Activated B cell treated with CpG ODN at 0.5 μM for 24 hours (primary cell): ENCODE data around the gene STARD9. TPM values are rescaled to one million over a fixed set of nuclear protein-coding genes. Genes with fewer than 3 reads are reported as not detected.

ENCODE experiments used
- ATAC-seq: fragments of 200-7000 bp; cut with Tn5 transposase; one replicate; pipeline ENCODE4 v1.10.0; 2021; ENCODE audit warnings: low read depth, mild to moderate bottlenecking, moderate library complexity
- CTCF ChIA-PET: fragments of 350-600 bp; sonication (Branson Sonifier 250); formaldehyde crosslinking; loops from one replicate; lab custom pipeline; 2021; ENCODE audit warnings: antibody characterized with exemption; lab: Charles Lee
- POLR2A ChIA-PET: fragments of 350-600 bp; sonication (Branson Sonifier 250); formaldehyde crosslinking; loops from one replicate; lab custom pipeline; 2021; ENCODE audit warnings: antibody characterized with exemption; lab: Charles Lee
- DNase-seq: peaks from one replicate; pipeline ENCODE4 v3.0.0; 2022
- H3K27ac Mint-ChIP-seq: one replicate; pipeline ENCODE4 v1.8.0; 2020; ENCODE audit warnings: mixed read lengths
- H3K27me3 Mint-ChIP-seq: one replicate; pipeline ENCODE4 v1.8.0; 2021; ENCODE audit warnings: mixed read lengths
- H3K36me3 Mint-ChIP-seq: one replicate; pipeline ENCODE4 v1.8.0; 2021; ENCODE audit warnings: low read depth, mixed read lengths
- H3K4me1 Mint-ChIP-seq: one replicate; pipeline ENCODE4 v1.8.0; 2021; ENCODE audit warnings: mixed read lengths
- H3K4me3 Mint-ChIP-seq: one replicate; pipeline ENCODE4 v1.8.0; 2020; ENCODE audit warnings: mild to moderate bottlenecking, mixed read lengths
- H3K9me3 Mint-ChIP-seq: one replicate; pipeline ENCODE4 v1.8.0; 2020; ENCODE audit warnings: mixed read lengths
- CTCF ChIP-seq: fragments of 200-600 bp; IDR thresholded peaks from one replicate; pipeline ENCODE4 v1.8.0; 2022; ENCODE audit warnings: antibody characterized with exemption, mild to moderate bottlenecking
- intact Hi-C: fragments of 100-400 bp; cut with micrococcal nuclease; formaldehyde crosslinking; loops from one replicate; pipeline ENCODE4 v1.15.1; 2024
- total RNA-seq: library from RNA; stranded (reverse); gene quantifications from 2 replicates; pipeline ENCODE4 v1.2.3, GENCODE V29; 2022

Gene STARD9
- total RNA-seq, 1 donor from 2014 or later, result 7.1 TPM

- POLR2A ChIA-PET, result interaction anchor here (0.6 kb wide), 1 partner anchor 229 kb away, joined by 3 read pairs; no protein-coding TSS in a partner anchor
- H3K36me3 Mint-ChIP-seq, result peaks cover 74% of the 10 kb centered on the region
- H3K4me1 Mint-ChIP-seq, result no peaks in the 10 kb centered on the region
- no peak for DNase-seq
- no peaks in the 10 kb centered on the region for H3K9me3 Mint-ChIP-seq
- ATAC-seq, result no peak
- H3K27me3 Mint-ChIP-seq, result no peaks in the 10 kb centered on the region
- no peak overlapping the region for H3K27ac Mint-ChIP-seq
- no peak for TF ChIP-seq CTCF
- intact Hi-C loops, result no loop called here
- CTCF ChIA-PET, result interaction anchor here (1.1 to 1.2 kb wide), 2 partner anchors 11 to 17 kb away, joined by 3 to 5 read pairs; no protein-coding TSS in a partner anchor
- H3K4me3 Mint-ChIP-seq, result no peak overlapping the region
These were observed 147.7 kb downstream of the STARD9 start for GRCh38 chr15:42723068-42723467.

- Mint-ChIP-seq H3K27me3 (no peaks in the 10 kb centered on the region), H3K9me3 (no peaks in the 10 kb centered on the region), H3K36me3 (peaks cover 79% of the 10 kb centered on the region), H3K4me3 (no peak overlapping the region), H3K4me1 (no peaks in the 10 kb centered on the region), H3K27ac (no peak overlapping the region)
- ATAC-seq (no peak), DNase-seq (no peak)
- POLR2A ChIA-PET, result no interaction called here
- intact Hi-C loops, result no loop called here
- TF ChIP-seq CTCF, result no peak
- CTCF ChIA-PET, result no interaction called here
These were observed 148.9 kb downstream of the STARD9 start for GRCh38 chr15:42724276-42724675.

- no peaks in the 10 kb centered on the region for H3K4me1 Mint-ChIP-seq
- ChIA-PET CTCF (no interaction called here), POLR2A (no interaction called here)
- no peak for TF ChIP-seq CTCF
- no peaks in the 10 kb centered on the region for H3K27me3 Mint-ChIP-seq
- DNase-seq (no peak), ATAC-seq (no peak)
- no peak overlapping the region for H3K27ac Mint-ChIP-seq
- no peaks in the 10 kb centered on the region for H3K9me3 Mint-ChIP-seq
- no peak overlapping the region for H3K4me3 Mint-ChIP-seq
- peaks cover 76% of the 10 kb centered on the region for H3K36me3 Mint-ChIP-seq
- intact Hi-C loops, result no loop called here
These were observed 150.0 kb downstream of the STARD9 start for GRCh38 chr15:42725331-42725903.

GRCh38 chr15:42726114-42726513 is 150.7 kb downstream of the STARD9 start:
- Mint-ChIP-seq H3K27me3 (no peaks in the 10 kb centered on the region), H3K36me3 (peaks cover 80% of the 10 kb centered on the region), H3K27ac (no peak overlapping the region), H3K4me3 (no peak overlapping the region), H3K4me1 (no peaks in the 10 kb centered on the region), H3K9me3 (no peaks in the 10 kb centered on the region)
- no peak for TF ChIP-seq CTCF
- no peak for DNase-seq
- no peak for ATAC-seq
- intact Hi-C loops, result no loop called here
- ChIA-PET POLR2A (interaction anchor here (1.5 kb wide), 1 partner anchor 10 kb away, joined by 3 read pairs; no protein-coding TSS in a partner anchor), CTCF (no interaction called here)

GRCh38 chr15:42727750-42728381 is 152.5 kb downstream of the STARD9 start:
- no peak overlapping the region for H3K27ac Mint-ChIP-seq
- DNase-seq (no peak), ATAC-seq (no peak)
- intact Hi-C loops, result no loop called here
- peaks cover 89% of the 10 kb centered on the region for H3K36me3 Mint-ChIP-seq
- H3K9me3 Mint-ChIP-seq, result no peaks in the 10 kb centered on the region
- H3K4me3 Mint-ChIP-seq, result no peak overlapping the region
- no peak for TF ChIP-seq CTCF
- no peaks in the 10 kb centered on the region for H3K27me3 Mint-ChIP-seq
- ChIA-PET CTCF (no interaction called here), POLR2A (interaction anchor here (1.5 kb wide), 1 partner anchor 8 kb away, joined by 3 read pairs; no protein-coding TSS in a partner anchor)
- H3K4me1 Mint-ChIP-seq, result no peaks in the 10 kb centered on the region
